Hepatocyte (in vitro differentiated cells): ENCODE measurements around the gene AK5.

Experiments used
- EZH2phosphoT487 ChIP-seq: fragments of 200-600 bp; sonication (generic); IDR thresholded peaks from one replicate; pipeline ENCODE4 v1.6.1; 2018; ENCODE audit warnings: antibody characterized with exemption, mild to moderate bottlenecking, low read depth, moderate library complexity; ENCODE audit not compliant: unreplicated experiment, severe bottlenecking
- TF ChIP-seq, protein P1 (sequence below): fragments of 200-600 bp; sonication (generic); IDR thresholded peaks from 2 replicates; pipeline ENCODE4 v1.5.1; 2016; ENCODE audit warnings: antibody characterized with exemption, mild to moderate bottlenecking; ENCODE audit not compliant: poor library complexity

GRCh38 chr1:77348549-77348948 lies 66.7 kb downstream of the AK5 start:
- TF ChIP-seq, protein P1, sequence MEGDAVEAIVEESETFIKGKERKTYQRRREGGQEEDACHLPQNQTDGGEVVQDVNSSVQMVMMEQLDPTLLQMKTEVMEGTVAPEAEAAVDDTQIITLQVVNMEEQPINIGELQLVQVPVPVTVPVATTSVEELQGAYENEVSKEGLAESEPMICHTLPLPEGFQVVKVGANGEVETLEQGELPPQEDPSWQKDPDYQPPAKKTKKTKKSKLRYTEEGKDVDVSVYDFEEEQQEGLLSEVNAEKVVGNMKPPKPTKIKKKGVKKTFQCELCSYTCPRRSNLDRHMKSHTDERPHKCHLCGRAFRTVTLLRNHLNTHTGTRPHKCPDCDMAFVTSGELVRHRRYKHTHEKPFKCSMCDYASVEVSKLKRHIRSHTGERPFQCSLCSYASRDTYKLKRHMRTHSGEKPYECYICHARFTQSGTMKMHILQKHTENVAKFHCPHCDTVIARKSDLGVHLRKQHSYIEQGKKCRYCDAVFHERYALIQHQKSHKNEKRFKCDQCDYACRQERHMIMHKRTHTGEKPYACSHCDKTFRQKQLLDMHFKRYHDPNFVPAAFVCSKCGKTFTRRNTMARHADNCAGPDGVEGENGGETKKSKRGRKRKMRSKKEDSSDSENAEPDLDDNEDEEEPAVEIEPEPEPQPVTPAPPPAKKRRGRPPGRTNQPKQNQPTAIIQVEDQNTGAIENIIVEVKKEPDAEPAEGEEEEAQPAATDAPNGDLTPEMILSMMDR: no peak
- TF ChIP-seq EZH2phosphoT487: no peak
